ENCODE measurements around the gene ACOXL.

The ACOXL gene

GRCh38 chr2:110860630-110861029, 128.3 kb downstream of the ACOXL start:
- H3K4me3 ChIP-seq (ENCODE audit: low read depth, low read length) = no peak overlapping the region
- no peak for DNase-seq (ENCODE audit: low read depth)
- no peak for TF ChIP-seq CTCF (conservative IDR thresholded peaks at IDR 0.05; ENCODE audit: low read depth, low read length)

- H3K4me3 ChIP-seq (ENCODE audit: low read depth, low read length) = no peak overlapping the region
- DNase-seq (ENCODE audit: low read depth) = no peak
- no peak for TF ChIP-seq CTCF (conservative IDR thresholded peaks at IDR 0.05; ENCODE audit: low read depth, low read length)
These were observed 129.4 kb downstream of the ACOXL start for GRCh38 chr2:110861616-110862260.

GRCh38 chr2:110863726-110864125, 131.4 kb downstream of the ACOXL start:
- DNase-seq (ENCODE audit: low read depth) = no peak

GRCh38 chr2:110864176-110864575, 131.8 kb downstream of the ACOXL start:
- DNase-seq (ENCODE audit: low read depth) = no peak
- H3K4me3 ChIP-seq (ENCODE audit: low read depth, low read length) = no peak overlapping the region
- no peak for TF ChIP-seq CTCF (conservative IDR thresholded peaks at IDR 0.05; ENCODE audit: low read depth, low read length)

More at GRCh38 chr2:110863726-110864125, 131.4 kb downstream of the ACOXL start:
- TF ChIP-seq CTCF (conservative IDR thresholded peaks at IDR 0.05; ENCODE audit: low read depth, low read length) = no peak
- H3K4me3 ChIP-seq (ENCODE audit: low read depth, low read length) = no peak overlapping the region

GRCh38 chr2:110864731-110865130, 132.4 kb downstream of the ACOXL start:
- TF ChIP-seq CTCF (conservative IDR thresholded peaks at IDR 0.05; ENCODE audit: low read depth, low read length) = no peak
- DNase-seq (ENCODE audit: low read depth) = no peak
- no peak overlapping the region for H3K4me3 ChIP-seq (ENCODE audit: low read depth, low read length)

GRCh38 chr2:110865188-110865587, 132.8 kb downstream of the ACOXL start:
- H3K4me3 ChIP-seq (ENCODE audit: low read depth, low read length) = no peak overlapping the region
- DNase-seq (ENCODE audit: low read depth) = peak; percentile 17
- TF ChIP-seq CTCF (conservative IDR thresholded peaks at IDR 0.05; ENCODE audit: low read depth, low read length) = no peak

GRCh38 chr2:110866045-110866444, 133.7 kb downstream of the ACOXL start:
- H3K4me3 ChIP-seq (ENCODE audit: low read depth, low read length) = no peak overlapping the region
- DNase-seq (ENCODE audit: low read depth) = no peak
- TF ChIP-seq CTCF (conservative IDR thresholded peaks at IDR 0.05; ENCODE audit: low read depth, low read length) = no peak
